PC-9 (cell line): Measurements from ENCODE around the gene RGS6.

ENCODE experiments used
- EZH2 ChIP-seq: fragments of 200-600 bp; sonication (generic); IDR thresholded peaks from 2 replicates; pipeline ENCODE4 v1.8.0; 2017; ENCODE audit warnings: antibody characterized with exemption, low read depth
- TF ChIP-seq, protein P1 (sequence below): fragments of 200-600 bp; sonication (generic); conservative IDR thresholded peaks from 2 replicates; pipeline ENCODE4 v1.6.1; 2017; ENCODE audit warnings: mixed run types, antibody characterized with exemption, mild to moderate bottlenecking, moderate library complexity

DNA sequence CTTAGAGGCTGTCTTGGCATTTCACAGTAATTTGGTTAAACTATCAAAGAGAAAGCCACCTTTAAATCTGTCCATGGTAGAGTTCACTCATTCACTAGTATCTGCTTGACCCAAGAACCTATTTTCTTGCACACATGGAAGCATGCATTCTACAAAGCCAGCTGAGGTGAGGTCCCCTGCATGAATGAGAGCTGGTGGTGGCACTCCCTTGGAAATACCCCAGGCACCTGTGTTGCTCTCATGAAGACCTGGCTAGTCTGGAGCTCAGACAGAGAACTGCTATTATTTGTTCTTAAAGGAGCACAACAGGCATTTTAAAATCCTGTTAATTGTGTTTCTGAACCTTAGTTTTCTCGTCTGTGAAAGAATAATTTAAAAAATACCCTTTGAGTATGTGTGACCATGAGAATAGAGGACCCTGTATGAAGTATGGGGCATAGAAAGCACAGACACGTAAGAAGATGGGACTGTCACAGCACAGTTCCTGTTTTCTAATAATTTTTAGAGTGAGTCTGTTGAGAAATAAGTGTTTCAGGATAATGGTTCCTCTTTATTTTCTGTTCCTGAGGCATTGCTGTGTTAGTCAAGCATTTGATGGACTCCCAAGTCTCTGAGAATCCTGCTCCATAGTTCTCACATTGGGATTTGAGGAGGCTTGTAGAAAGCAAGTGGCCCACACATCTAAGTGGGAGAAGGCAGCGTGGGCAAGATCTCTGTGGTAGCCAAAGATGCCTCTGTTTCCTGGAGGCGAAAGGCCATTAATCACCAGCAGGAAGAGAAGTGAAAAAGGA, 10.9 kb downstream of the RGS6 start:
- TF ChIP-seq, protein P1, sequence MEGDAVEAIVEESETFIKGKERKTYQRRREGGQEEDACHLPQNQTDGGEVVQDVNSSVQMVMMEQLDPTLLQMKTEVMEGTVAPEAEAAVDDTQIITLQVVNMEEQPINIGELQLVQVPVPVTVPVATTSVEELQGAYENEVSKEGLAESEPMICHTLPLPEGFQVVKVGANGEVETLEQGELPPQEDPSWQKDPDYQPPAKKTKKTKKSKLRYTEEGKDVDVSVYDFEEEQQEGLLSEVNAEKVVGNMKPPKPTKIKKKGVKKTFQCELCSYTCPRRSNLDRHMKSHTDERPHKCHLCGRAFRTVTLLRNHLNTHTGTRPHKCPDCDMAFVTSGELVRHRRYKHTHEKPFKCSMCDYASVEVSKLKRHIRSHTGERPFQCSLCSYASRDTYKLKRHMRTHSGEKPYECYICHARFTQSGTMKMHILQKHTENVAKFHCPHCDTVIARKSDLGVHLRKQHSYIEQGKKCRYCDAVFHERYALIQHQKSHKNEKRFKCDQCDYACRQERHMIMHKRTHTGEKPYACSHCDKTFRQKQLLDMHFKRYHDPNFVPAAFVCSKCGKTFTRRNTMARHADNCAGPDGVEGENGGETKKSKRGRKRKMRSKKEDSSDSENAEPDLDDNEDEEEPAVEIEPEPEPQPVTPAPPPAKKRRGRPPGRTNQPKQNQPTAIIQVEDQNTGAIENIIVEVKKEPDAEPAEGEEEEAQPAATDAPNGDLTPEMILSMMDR: no peak
- TF ChIP-seq EZH2: no peak
